Myometrial cell (primary cell): Measurements from ENCODE around the gene OR2C3. TPM values are rescaled to one million over a fixed set of nuclear protein-coding genes. Genes with fewer than 3 reads are reported as not detected.

ENCODE experiments used
- total RNA-seq: library from RNA; depleted of rRNA; stranded (reverse); fragments of >200 nt; gene quantifications from 2 replicates; pipeline ENCODE4 v1.2.3, GENCODE V29; 2015

Gene OR2C3
- not detected in 2 replicates for total RNA-seq

GRCh38 chr1:247536340-247536739 lies at the start of gene OR2C3:
TSS of gene OR2C3 (minus strand) at chr1:247536440. CDS start at chr1:247532511, 3,929 bp downstream.

GRCh38 chr1:247548769-247549182 lies 12.5 kb upstream of the OR2C3 start, which contains the start of gene GCSAML:
TSS of gene GCSAML (plus strand) at chr1:247549134. CDS start at chr1:247549192, 58 bp downstream.

Other genes starting within 250 kb of the OR2C3 start
- gene ZNF496, start 204.6 kb downstream of the OR2C3 start, total RNA-seq: 13.3 and 43.1 TPM in 2 replicates
- gene NLRP3, start 120.3 kb downstream of the OR2C3 start, total RNA-seq: 0.18 TPM in 1 of 2 replicates, not detected in the other
- gene OR2B11, start 78.3 kb downstream of the OR2C3 start, total RNA-seq: not detected in 2 replicates
- not detected in 2 replicates for gene GCSAML, start 12.7 kb upstream of the OR2C3 start, total RNA-seq
- not detected in 2 replicates for gene OR2G2, start 51.9 kb upstream of the OR2C3 start, total RNA-seq
- gene OR2G3, start 69.1 kb upstream of the OR2C3 start, total RNA-seq: not detected in 2 replicates
- not detected in 2 replicates for gene OR13G1, start 143.3 kb upstream of the OR2C3 start, total RNA-seq
- gene OR6F1, start 180.2 kb upstream of the OR2C3 start, total RNA-seq: not detected in 2 replicates
- gene OR14K1, start 202.2 kb upstream of the OR2C3 start, total RNA-seq: not detected in 2 replicates
- gene OR14A2, start 211.7 kb upstream of the OR2C3 start, total RNA-seq: not detected in 2 replicates
- gene OR1C1, start 224.1 kb upstream of the OR2C3 start, total RNA-seq: not detected in 2 replicates